ENCODE results near the gene FBLN5. TPM values are rescaled to one million over a fixed set of nuclear protein-coding genes. Genes with fewer than 3 reads are reported as not detected.

Gene FBLN5
- total and polyA plus RNA-seq, 4 donors, result 3.9 to 21.8 (median 14.8) TPM

DNA sequence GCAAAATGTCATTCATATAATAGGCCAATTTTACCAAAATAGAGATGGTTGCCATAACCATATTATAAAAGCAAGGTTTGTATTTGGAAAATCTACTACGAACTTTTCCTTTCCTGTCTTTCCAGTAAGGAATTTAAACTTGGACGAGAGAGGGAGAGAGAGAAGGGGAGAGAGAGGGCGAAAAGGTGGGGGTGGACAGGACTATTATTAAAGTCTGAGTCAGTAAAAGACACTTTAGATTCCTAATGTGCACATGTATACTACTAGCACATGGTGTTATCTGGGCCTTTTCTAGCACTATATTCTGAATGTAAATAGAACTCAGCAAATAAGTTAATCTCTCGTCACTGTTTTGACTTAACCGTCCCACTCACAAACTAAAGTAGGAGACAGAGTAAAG, 30.4 kb upstream of the FBLN5 start:
- no peak for DNase-seq (ENCODE audit: low spot score)

DNA sequence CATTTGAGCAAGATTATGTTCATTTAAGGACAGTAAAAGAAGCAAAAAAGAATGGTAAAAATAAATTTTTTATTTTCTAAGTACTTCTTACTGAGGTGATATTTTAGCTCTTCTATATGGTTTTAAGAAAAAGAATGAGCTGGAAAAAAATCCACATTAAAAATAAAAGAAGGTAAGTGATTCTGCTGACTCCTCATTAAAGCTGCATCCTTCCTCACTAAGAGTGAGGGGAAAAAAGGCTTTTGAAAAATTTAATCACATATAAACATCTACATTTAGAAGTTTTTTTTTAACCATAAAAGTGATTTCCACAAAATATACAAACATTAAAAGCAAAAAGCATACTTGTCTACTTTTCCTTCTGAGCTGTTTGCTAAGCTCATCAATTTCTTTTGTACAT, 28.3 kb upstream of the FBLN5 start:
- Histone ChIP-seq H3K9ac (ENCODE audit: low read depth in 1 of 2, low read length in 2 of 2) (no peak overlapping the region), H3K4me1 (ENCODE audit: control insufficient read depth in 4 of 4, insufficient read depth in 4 of 4, low read length in 3 of 4) (no peaks in the 10 kb centered on the region), H3K4me3 (ENCODE audit: low read depth in 1 of 3, low read length in 3 of 3) (no peak overlapping the region), H3K9me3 (ENCODE audit: control insufficient read depth in 4 of 4, low read length in 3 of 4) (no peaks in the 10 kb centered on the region), H3K27me3 (ENCODE audit: control insufficient read depth in 4 of 4, insufficient read depth in 4 of 4, low read length in 3 of 4) (no peaks in the 10 kb centered on the region), H3K27ac (ENCODE audit: low read depth in 1 of 2, low read length in 2 of 2) (no peak overlapping the region), H3K36me3 (ENCODE audit: control insufficient read depth in 4 of 4, insufficient read depth in 3 of 4, low read depth in 1 of 4, low read length in 3 of 4) (peaks cover 0 to 24% (median 12%) of the 10 kb centered on the region in 4 donors)
- DNase-seq (ENCODE audit: low spot score), result no peak
- TF ChIP-seq HNF4G (IDR thresholded peaks at IDR 0.05) (no peak), EGR1 (IDR thresholded peaks at IDR 0.05; ENCODE audit: low read depth in 2 of 2) (no peak), GABPA (IDR thresholded peaks at IDR 0.05 in 1 of 2, conservative IDR thresholded peaks at IDR 0.05 in 1 of 2) (no peak), JUND (IDR thresholded peaks at IDR 0.05) (no peak), RXRA (IDR thresholded peaks at IDR 0.05) (no peak), SP1 (IDR thresholded peaks at IDR 0.05) (no peak), HNF4A (conservative IDR thresholded peaks at IDR 0.05) (no peak), RAD21 (IDR thresholded peaks at IDR 0.05) (no peak)
- TF ChIP-seq, protein P1, sequence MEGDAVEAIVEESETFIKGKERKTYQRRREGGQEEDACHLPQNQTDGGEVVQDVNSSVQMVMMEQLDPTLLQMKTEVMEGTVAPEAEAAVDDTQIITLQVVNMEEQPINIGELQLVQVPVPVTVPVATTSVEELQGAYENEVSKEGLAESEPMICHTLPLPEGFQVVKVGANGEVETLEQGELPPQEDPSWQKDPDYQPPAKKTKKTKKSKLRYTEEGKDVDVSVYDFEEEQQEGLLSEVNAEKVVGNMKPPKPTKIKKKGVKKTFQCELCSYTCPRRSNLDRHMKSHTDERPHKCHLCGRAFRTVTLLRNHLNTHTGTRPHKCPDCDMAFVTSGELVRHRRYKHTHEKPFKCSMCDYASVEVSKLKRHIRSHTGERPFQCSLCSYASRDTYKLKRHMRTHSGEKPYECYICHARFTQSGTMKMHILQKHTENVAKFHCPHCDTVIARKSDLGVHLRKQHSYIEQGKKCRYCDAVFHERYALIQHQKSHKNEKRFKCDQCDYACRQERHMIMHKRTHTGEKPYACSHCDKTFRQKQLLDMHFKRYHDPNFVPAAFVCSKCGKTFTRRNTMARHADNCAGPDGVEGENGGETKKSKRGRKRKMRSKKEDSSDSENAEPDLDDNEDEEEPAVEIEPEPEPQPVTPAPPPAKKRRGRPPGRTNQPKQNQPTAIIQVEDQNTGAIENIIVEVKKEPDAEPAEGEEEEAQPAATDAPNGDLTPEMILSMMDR (IDR thresholded peaks at IDR 0.05; ENCODE audit: low read depth, low read length, missing input control), result no peak

More for the DNA sequence above, 30.4 kb upstream of the FBLN5 start:
- H3K36me3 ChIP-seq (ENCODE audit: control insufficient read depth in 4 of 4, insufficient read depth in 3 of 4, low read depth in 1 of 4, low read length in 3 of 4), result peaks cover 2 to 15% (median 8%) of the 10 kb centered on the region in 4 donors
- no peaks in the 10 kb centered on the region for H3K27me3 ChIP-seq (ENCODE audit: control insufficient read depth in 4 of 4, insufficient read depth in 4 of 4, low read length in 3 of 4)
- H3K9me3 ChIP-seq (ENCODE audit: control insufficient read depth in 4 of 4, low read length in 3 of 4), result no peaks in the 10 kb centered on the region
- no peak overlapping the region for H3K9ac ChIP-seq (ENCODE audit: low read depth in 1 of 2, low read length in 2 of 2)
- 97% methylated on average over 5 of the region's 5 CpGs for WGBS
- no peak overlapping the region for H3K4me3 ChIP-seq (ENCODE audit: low read depth in 1 of 3, low read length in 3 of 3)
- no peaks in the 10 kb centered on the region for H3K4me1 ChIP-seq (ENCODE audit: control insufficient read depth in 4 of 4, insufficient read depth in 4 of 4, low read length in 3 of 4)
- H3K27ac ChIP-seq (ENCODE audit: low read depth in 1 of 2, low read length in 2 of 2), result no peak overlapping the region
- TF ChIP-seq FOXA2 (IDR thresholded peaks at IDR 0.05), result no peak
- TF ChIP-seq, protein P1 (IDR thresholded peaks at IDR 0.05; ENCODE audit: low read depth, low read length, missing input control), result no peak
- TF ChIP-seq YY1 (IDR thresholded peaks at IDR 0.05), result no peak
- no peak for TF ChIP-seq ATF3 (IDR thresholded peaks at IDR 0.05)
- TF ChIP-seq NR2F2 (IDR thresholded peaks at IDR 0.05), result no peak
- TF ChIP-seq RAD21 (IDR thresholded peaks at IDR 0.05), result no peak
- TF ChIP-seq MAX (IDR thresholded peaks at IDR 0.05), result no peak
- no peak for TF ChIP-seq JUND (IDR thresholded peaks at IDR 0.05)
- TF ChIP-seq HNF4A (conservative IDR thresholded peaks at IDR 0.05), result no peak
- TF ChIP-seq HNF4G (IDR thresholded peaks at IDR 0.05), result no peak
- no peak for TF ChIP-seq ZBTB33 (IDR thresholded peaks at IDR 0.05)

All from liver (tissue), 9 donors.